ENCODE measurements around the gene ABHD14A. TPM values are rescaled to one million over a fixed set of nuclear protein-coding genes. Genes with fewer than 3 reads are reported as not detected.

Gene ABHD14A
- 24.8 and 44.9 TPM in 2 replicates for total RNA-seq

DNA sequence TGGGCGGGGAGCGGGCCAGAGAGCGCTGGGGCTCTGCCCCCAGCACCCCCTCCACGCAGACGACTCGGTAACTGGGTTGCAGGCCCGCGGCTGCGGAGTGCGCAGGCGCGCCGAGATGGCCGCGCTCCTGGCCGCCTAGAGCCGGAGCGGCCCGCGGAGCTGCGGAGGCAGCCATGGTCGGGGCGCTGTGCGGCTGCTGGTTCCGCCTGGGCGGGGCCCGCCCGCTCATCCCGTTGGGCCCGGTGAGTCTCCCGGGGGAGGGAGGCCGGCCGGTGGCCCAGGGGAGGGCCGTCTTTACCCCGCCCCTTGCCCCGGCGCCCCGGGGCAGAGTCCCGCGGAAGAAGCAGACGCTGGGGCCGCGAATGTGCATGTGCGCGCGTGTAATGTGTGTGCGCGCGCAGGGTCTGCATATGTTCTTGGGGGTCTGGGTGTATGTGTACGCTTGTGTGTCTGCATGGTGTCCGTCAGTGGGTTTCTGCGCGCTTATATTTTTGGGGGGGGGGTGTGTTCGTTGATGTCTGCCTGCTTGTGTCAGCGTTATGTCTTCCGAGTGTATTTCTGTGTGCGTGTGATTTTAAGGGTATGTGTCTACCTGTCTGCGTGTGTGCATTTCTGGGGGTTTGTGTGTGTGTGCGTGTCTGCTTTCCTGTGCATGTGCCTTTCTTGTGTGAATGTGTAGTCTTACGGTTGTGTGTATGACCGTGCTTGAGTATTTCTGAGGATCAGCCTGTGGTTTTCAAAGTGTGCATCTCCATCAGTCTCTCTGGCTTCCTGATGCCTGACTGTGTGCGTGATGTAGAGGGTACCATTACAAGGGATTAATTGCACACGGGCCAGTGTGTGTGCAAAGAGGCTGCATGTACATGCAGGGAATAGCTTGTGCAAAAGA is at the start of gene ABHD14A:
Gene ABHD14A, plus strand, starts transcription at position 102 of the 889 bp plus-strand sequence. Its CDS starts 72 bp downstream, at position 174.

DNA sequence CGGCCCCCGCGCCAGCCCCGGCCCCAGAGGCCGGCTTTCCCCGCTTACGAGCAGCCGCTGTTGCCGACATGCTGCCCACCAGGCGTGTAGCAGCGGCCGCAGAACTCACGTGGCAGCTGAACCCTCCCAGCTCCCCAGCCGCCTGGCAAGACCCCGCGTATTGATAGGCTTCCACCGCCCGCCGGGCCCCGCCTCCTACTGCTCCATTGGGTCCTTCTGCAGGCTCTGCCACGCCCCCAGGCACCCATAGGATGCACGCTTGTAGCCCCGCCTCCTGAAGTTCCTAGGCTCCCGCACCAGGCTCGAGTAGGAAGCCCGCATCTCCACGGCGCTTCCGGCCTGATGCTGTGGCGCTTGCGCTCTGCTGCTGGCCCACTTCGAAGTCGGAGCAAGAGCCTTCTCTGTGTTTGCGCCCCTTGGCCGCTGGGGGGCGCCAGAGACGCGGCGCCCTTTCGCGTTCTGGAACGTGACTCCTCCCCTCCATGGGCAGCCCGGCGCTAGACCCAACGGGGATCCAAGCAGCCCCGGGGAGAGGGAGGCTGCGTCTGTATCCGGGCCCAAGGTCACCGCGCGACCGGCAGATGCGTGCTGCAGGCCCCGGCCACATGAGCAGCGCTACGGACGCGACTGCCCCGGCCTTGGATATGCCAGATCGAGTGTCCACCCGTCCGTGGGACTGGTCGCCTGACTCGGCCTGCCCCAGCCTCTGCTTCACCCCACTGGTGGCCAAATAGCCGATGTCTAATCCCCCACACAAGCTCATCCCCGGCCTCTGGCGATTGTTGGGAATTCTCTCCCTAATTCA is 32.9 kb upstream of the ABHD14A start, which contains the start of the genes PARP3 and RRP9:
Gene PARP3, plus strand, starts transcription at position 566 of the 805 bp plus-strand sequence. CDS start 993 bp downstream, outside the sequence.
Gene RRP9, minus strand, starts transcription at position 107 of the 805 bp plus-strand sequence. Its CDS starts 37 bp downstream, at position 70.

DNA sequence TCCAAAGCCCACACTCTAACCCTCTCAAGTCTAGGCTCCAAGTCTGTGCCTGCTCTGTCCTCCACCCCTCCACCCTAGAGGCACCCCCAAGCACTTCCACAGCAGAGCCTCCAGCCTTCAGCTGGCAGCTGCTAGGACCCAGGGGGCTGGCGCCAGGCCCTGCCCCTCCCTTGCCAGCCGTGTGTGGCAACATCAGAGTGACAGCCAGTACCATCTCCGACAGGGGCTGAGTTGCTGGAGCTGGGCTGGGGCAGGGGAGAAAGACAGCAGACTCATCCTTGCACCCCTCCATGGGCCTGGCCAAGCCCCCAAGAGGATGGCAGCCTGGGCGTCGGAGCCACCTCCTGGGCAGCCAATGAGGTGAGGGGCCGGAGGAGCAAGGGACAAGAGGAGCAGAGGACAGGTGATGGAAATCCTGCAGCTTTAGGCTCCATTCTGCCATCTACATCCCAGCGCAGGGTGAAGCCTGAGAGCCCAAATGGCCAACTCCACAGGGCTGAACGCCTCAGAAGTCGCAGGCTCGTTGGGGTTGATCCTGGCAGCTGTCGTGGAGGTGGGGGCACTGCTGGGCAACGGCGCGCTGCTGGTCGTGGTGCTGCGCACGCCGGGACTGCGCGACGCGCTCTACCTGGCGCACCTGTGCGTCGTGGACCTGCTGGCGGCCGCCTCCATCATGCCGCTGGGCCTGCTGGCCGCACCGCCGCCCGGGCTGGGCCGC is 19.5 kb upstream of the ABHD14A start, which contains the start of gene GPR62:
Gene GPR62, plus strand, starts transcription at position 207 of the 718 bp plus-strand sequence. Its CDS starts 272 bp downstream, at position 479.

DNA sequence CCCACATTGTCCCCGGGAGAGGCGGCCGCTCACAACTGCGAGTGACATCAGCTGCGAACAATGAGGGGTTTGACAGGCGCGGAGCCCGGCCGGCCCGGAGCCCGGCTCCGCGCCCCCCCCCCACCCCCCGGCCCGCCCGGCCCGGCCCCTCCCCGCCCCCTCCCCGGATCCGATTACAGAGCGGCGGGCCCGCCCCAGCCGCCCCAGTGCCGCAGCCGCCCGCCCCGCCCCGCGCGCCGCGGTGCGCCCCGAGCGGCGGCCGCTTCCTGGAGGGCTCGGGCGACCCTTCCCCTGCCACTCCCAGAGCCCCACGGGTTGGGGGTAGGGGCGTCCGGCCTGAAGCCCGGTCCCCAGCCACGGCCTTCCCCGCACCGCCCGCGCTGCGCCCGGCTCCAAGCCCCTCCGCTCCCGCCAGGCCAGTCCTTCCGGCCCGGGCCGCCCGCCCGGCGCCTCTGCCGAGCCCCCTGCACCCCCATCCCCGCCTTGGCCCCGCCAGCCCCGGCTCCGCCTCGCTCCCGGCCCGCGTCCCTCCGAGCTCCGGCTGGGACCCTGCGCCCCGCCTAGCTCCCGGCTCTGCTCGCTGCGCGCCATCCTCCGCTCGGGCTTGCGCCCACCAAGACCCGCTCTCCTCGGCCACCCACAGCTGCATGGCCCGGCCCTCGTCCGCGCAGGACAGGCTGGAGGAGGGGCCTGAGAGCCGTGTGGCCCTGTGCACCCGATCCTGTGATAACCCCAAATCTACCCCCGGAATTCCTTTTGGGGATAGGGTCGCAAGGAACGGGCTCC is 7.3 kb upstream of the ABHD14A start, which contains the start of gene PCBP4:
Gene PCBP4, minus strand, starts transcription at position 71 of the 786 bp plus-strand sequence. CDS start 6,214 bp downstream, outside the sequence.

DNA sequence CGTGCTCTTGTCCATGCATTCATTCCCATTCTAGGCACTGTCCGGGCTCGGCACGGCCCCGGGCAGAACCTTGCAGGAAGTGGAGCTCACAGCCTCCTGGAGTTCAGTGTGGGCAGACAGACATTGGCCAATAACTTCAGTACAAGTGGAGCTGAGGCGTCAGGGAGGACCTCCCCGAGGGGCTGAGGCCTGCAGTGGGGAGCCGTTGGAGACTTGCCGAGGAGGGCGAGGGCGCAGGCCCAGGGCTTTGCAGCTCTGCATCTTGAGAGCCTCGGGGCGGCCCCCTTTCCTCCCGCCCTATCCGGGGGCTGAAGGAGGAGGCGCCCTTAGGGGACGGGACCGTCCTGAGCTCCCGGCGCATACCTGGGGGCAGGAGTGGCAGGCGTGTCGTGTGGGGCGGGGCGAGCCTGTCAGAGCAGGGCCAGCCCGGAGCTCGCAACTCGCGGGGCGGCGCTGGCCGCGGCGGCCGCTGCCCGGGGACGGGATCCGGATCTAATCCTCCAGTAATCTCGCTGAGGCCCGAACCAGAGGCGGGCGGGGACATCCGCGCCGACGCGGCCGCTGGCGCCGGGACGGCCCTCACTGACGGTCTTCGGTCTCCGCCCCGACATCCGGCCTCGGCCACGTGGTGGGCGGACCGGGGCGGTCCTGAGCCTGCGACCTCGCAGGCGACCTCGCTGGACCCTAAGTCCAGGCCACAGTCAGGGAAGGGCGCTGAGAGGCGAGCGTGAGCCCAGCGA is 8.1 kb downstream of the ABHD14A start, which contains the start of gene ACY1:
Gene ACY1, plus strand, starts transcription at position 698 of the 740 bp plus-strand sequence. CDS start 530 bp downstream, outside the sequence.

DNA sequence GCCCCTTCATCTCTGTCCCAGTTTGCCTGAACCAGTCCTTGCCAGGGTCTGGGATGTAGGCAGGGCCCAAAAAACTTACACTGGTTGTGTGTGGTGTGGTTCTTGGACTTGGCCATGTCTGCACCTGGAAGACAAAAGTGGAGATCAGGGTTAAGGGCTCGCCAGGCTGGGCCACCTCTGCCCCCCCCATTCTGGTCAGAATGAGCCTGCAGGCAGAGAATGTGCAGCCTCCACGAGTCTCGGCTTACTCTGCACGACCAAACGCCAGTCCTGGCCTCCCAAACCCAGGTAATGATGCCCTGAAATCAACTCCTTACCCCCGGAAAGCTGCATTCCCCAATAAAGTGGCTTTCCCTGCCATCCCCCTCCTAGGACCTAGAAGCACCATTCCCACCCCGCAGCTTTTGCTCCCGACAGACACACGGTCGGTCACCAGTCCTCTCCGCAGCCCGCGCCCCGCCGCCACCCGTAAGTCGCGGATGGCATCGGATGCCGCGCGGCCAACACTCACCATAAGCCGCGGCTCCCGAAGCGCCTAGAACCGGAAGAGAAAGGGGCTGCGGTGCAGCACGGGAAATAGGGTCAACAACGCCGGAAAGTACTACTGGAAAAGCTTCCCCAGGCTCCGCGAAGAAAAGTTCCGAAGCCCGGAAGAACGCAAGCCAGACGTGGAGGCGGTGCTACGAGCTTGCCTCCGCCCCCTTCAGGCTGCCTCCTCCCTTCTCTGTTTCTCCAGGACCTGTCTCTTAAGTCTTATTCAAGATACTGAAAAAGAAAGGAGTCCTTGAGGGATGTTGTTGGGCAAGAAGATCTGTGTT is 20.7 kb downstream of the ABHD14A start, which contains the start of gene RPL29:
Gene RPL29, minus strand, starts transcription at position 550 of the 818 bp plus-strand sequence. Its CDS starts 434 bp downstream, at position 116.

Other genes starting within 250 kb of the ABHD14A start
- not detected in 2 replicates for gene IQCF6, start 195.8 kb upstream of the ABHD14A start, total RNA-seq
- gene IQCF2, start 113.4 kb upstream of the ABHD14A start, total RNA-seq = not detected in 2 replicates
- gene IQCF5, start 99.5 kb upstream of the ABHD14A start, total RNA-seq = not detected in 2 replicates
- gene IQCF1, start 71.7 kb upstream of the ABHD14A start, total RNA-seq = not detected in 2 replicates
- 19.0 and 38.0 TPM in 2 replicates for gene RRP9, start 33.2 kb upstream of the ABHD14A start, total RNA-seq
- gene PARP3, start 32.7 kb upstream of the ABHD14A start, total RNA-seq = 10.8 and 19.9 TPM in 2 replicates
- gene GPR62, start 19.7 kb upstream of the ABHD14A start, total RNA-seq = 0.25 and 0.49 TPM in 2 replicates
- gene PCBP4, start 7.6 kb upstream of the ABHD14A start, total RNA-seq = 68.7 and 81.2 TPM in 2 replicates
- 26.1 and 81.4 TPM in 2 replicates for gene ABHD14B, start 1.0 kb upstream of the ABHD14A start, total RNA-seq
- 50.8 and 54.1 TPM in 2 replicates for gene ACY1, start 8.5 kb downstream of the ABHD14A start, total RNA-seq
- 1,554 and 1,953 TPM in 2 replicates for gene RPL29, start 20.8 kb downstream of the ABHD14A start, total RNA-seq
- 25.4 and 32.1 TPM in 2 replicates for gene DUSP7, start 81.5 kb downstream of the ABHD14A start, total RNA-seq
- 3.9 and 34.7 TPM in 2 replicates for gene POC1A, start 179.4 kb downstream of the ABHD14A start, total RNA-seq
- 48.4 and 49.0 TPM in 2 replicates for gene ALAS1, start 223.1 kb downstream of the ABHD14A start, total RNA-seq

Measured in mesangial cell (primary cell).